Liver (tissue), 9 donors: ENCODE results near the gene PSMD6. TPM values are rescaled to one million over a fixed set of nuclear protein-coding genes. Genes with fewer than 3 reads are reported as not detected.

Experiments
- DNase-seq: peaks from one replicate; pipeline ENCODE4 v3.0.0-alpha.2; 2017; ENCODE audit warnings: low spot score
- H3K27ac ChIP-seq, 2 donors: one replicate each; pipeline ENCODE4 v1.7.0; 2013; ENCODE audit warnings: inconsistent platforms in 2 of 2, low read length in 2 of 2, control low read depth in 1 of 2, low read depth in 1 of 2, mild to moderate bottlenecking in 1 of 2
- H3K27me3 ChIP-seq, 4 donors: one replicate each; pipeline versions ENCODE4 v1.6.1 to v1.7.0; 2013; ENCODE audit warnings: low read length in 3 of 4, inconsistent platforms in 1 of 4, mild to moderate bottlenecking in 1 of 4, moderate library complexity in 1 of 4; ENCODE audit not compliant: control insufficient read depth in 4 of 4, insufficient read depth in 4 of 4
- H3K36me3 ChIP-seq, 4 donors: one replicate each; pipeline versions ENCODE4 v1.6.1 to v1.7.0; 2013; ENCODE audit warnings: low read length in 3 of 4, mild to moderate bottlenecking in 3 of 4, low read depth in 1 of 4, moderate library complexity in 1 of 4; ENCODE audit not compliant: control insufficient read depth in 4 of 4, insufficient read depth in 3 of 4
- H3K4me1 ChIP-seq, 4 donors: one replicate each; pipeline versions ENCODE4 v1.6.1 to v1.7.0; 2013; ENCODE audit warnings: low read length in 3 of 4, mild to moderate bottlenecking in 3 of 4, moderate library complexity in 1 of 4; ENCODE audit not compliant: control insufficient read depth in 4 of 4, insufficient read depth in 4 of 4
- H3K4me3 ChIP-seq, 3 donors: one replicate each; pipeline versions ENCODE4 v1.6.1 to v1.7.0; 2013; ENCODE audit warnings: low read length in 3 of 3, control low read depth in 1 of 3, low read depth in 1 of 3, mild to moderate bottlenecking in 1 of 3
- H3K9ac ChIP-seq, 2 donors: one replicate each; pipeline ENCODE4 v1.7.0; 2013; ENCODE audit warnings: low read length in 2 of 2, mild to moderate bottlenecking in 2 of 2, moderate library complexity in 2 of 2, control low read depth in 1 of 2, low read depth in 1 of 2
- H3K9me3 ChIP-seq, 4 donors: one replicate each; pipeline versions ENCODE4 v1.6.1 to v1.7.0; 2013; ENCODE audit warnings: low read length in 3 of 4; ENCODE audit not compliant: control insufficient read depth in 4 of 4
- ATF3 ChIP-seq: IDR thresholded peaks from 2 replicates; pipeline ENCODE4 v1.6.1; 2016; ENCODE audit warnings: antibody characterized with exemption
- CTCF ChIP-seq: fragments of 150-350 bp; IDR thresholded peaks from 2 replicates; pipeline ENCODE4 v1.5.1; 2017; ENCODE audit warnings: improper control_type of control experiment, low read depth, low read length; ENCODE audit not compliant: missing input control
- EGR1 ChIP-seq, 2 donors: IDR thresholded peaks; 2 replicates each; pipeline ENCODE4 v1.6.1; 2016 to 2018; ENCODE audit warnings: antibody characterized with exemption in 2 of 2, low read depth in 2 of 2
- FOXA1 ChIP-seq: IDR thresholded peaks from 2 replicates; pipeline ENCODE4 v1.6.1; 2016; ENCODE audit warnings: antibody characterized with exemption
- FOXA2 ChIP-seq: IDR thresholded peaks from 2 replicates; pipeline ENCODE4 v1.6.1; 2016; ENCODE audit warnings: antibody characterized with exemption
- GABPA ChIP-seq, 2 donors: IDR thresholded peaks in 1 of 2; conservative IDR thresholded peaks in 1 of 2; 2 replicates each; pipeline ENCODE4 v1.6.1; 2016; ENCODE audit warnings: antibody characterized with exemption in 2 of 2, mild to moderate bottlenecking in 1 of 2, moderate library complexity in 1 of 2
- HNF4A ChIP-seq, 2 donors: conservative IDR thresholded peaks; 2 replicates each; pipeline ENCODE4 v1.6.1; 2016; ENCODE audit warnings: antibody characterized with exemption in 2 of 2, mild to moderate bottlenecking in 2 of 2
- HNF4G ChIP-seq: IDR thresholded peaks from 2 replicates; pipeline ENCODE4 v1.6.1; 2016; ENCODE audit warnings: antibody characterized with exemption
- JUND ChIP-seq, 2 donors: IDR thresholded peaks; 2 replicates each; pipeline ENCODE4 v1.6.1; 2016; ENCODE audit warnings: antibody characterized with exemption in 2 of 2
- MAX ChIP-seq: IDR thresholded peaks from 2 replicates; pipeline ENCODE4 v1.6.1; 2016; ENCODE audit warnings: antibody characterized with exemption
- NR2F2 ChIP-seq: IDR thresholded peaks from 2 replicates; pipeline ENCODE4 v1.6.1; 2016; ENCODE audit warnings: antibody characterized with exemption
- RAD21 ChIP-seq, 2 donors: IDR thresholded peaks; 2 replicates each; pipeline ENCODE4 v1.6.1; 2016; ENCODE audit warnings: antibody characterized with exemption in 2 of 2, mild to moderate bottlenecking in 2 of 2
- RXRA ChIP-seq, 2 donors: IDR thresholded peaks; 2 replicates each; pipeline ENCODE4 v1.6.1; 2017 to 2018; ENCODE audit warnings: antibody characterized with exemption in 2 of 2, mild to moderate bottlenecking in 1 of 2
- SP1 ChIP-seq: IDR thresholded peaks from 2 replicates; pipeline ENCODE4 v1.6.1; 2018; ENCODE audit warnings: antibody characterized with exemption, mild to moderate bottlenecking
- YY1 ChIP-seq: IDR thresholded peaks from 2 replicates; pipeline ENCODE4 v1.6.1; 2016; ENCODE audit warnings: antibody characterized with exemption, mild to moderate bottlenecking
- WGBS: extraction: QIAGEN DNeasy Blood & Tissue Kit; methylation state at CpG from one replicate; pipeline ENCODE4 v1.1.7; 2013; 5-methylcytosine and 5-hydroxymethylcytosine counted together
- polyA plus RNA-seq, 2 donors: library from polyadenylated mRNA; stranded (reverse) in 1 of 2; unstranded in 1 of 2; fragments of 200-250 nt in 1 of 2; fragments of >200 nt in 1 of 2; fragmentation: Nextera tagmentation in 1 of 2; extraction: Ambion mirVana in 1 of 2; gene quantifications; one replicate each; pipeline versions ENCODE4 v1.2.1 to v1.2.3, GENCODE V29; 2013 to 2015
- total RNA-seq, 2 donors: library from RNA; depleted of rRNA; stranded (reverse); fragments of >200 nt; gene quantifications; one replicate each; pipeline ENCODE4 v1.2.3, GENCODE V29; 2014
- TF ChIP-seq, protein P1 (sequence below): IDR thresholded peaks from 2 replicates; pipeline ENCODE4 v1.6.1; 2016; ENCODE audit warnings: antibody characterized with exemption
- donor health status: healthy.
- donor health status: healthy.
- donor health status: healthy.
- donor health status: healthy.
- donor health status: healthy.

The PSMD6 gene
- total and polyA plus RNA-seq, 4 donors = 49.3 to 72.7 (median 54.9) TPM

GRCh38 chr3:64057231-64057630 lies 33.9 kb upstream of the PSMD6 start:
- Histone ChIP-seq H3K9me3 (peaks cover 0 to 5% (median 2%) of the 10 kb centered on the region in 4 donors), H3K36me3 (no peaks in the 10 kb centered on the region), H3K9ac (no peak overlapping the region), H3K4me1 (no peaks in the 10 kb centered on the region), H3K27me3 (peaks cover 0 to 11% (median 0%) of the 10 kb centered on the region in 4 donors), H3K4me3 (no peak overlapping the region), H3K27ac (no peak overlapping the region)
- no peak for DNase-seq
- WGBS = 95% methylated on average over 4 of the region's 4 CpGs
- TF ChIP-seq, protein P1, sequence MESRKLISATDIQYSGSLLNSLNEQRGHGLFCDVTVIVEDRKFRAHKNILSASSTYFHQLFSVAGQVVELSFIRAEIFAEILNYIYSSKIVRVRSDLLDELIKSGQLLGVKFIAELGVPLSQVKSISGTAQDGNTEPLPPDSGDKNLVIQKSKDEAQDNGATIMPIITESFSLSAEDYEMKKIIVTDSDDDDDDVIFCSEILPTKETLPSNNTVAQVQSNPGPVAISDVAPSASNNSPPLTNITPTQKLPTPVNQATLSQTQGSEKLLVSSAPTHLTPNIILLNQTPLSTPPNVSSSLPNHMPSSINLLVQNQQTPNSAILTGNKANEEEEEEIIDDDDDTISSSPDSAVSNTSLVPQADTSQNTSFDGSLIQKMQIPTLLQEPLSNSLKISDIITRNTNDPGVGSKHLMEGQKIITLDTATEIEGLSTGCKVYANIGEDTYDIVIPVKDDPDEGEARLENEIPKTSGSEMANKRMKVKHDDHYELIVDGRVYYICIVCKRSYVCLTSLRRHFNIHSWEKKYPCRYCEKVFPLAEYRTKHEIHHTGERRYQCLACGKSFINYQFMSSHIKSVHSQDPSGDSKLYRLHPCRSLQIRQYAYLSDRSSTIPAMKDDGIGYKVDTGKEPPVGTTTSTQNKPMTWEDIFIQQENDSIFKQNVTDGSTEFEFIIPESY = no peak
- no peak for TF ChIP-seq EGR1 (IDR thresholded peaks at IDR 0.05; ENCODE audit: low read depth in 2 of 2)
- TF ChIP-seq ATF3 = no peak
- TF ChIP-seq HNF4A (conservative IDR thresholded peaks at IDR 0.05) = no peak
- no peak for TF ChIP-seq GABPA (IDR thresholded peaks at IDR 0.05 in 1 of 2, conservative IDR thresholded peaks at IDR 0.05 in 1 of 2)
- no peak for TF ChIP-seq FOXA1
- TF ChIP-seq MAX = no peak
- no peak for TF ChIP-seq JUND (IDR thresholded peaks at IDR 0.05)

- no peak for TF ChIP-seq GABPA (IDR thresholded peaks at IDR 0.05 in 1 of 2, conservative IDR thresholded peaks at IDR 0.05 in 1 of 2)
- TF ChIP-seq SP1 = no peak
- TF ChIP-seq, protein P1 = no peak
- no peak for TF ChIP-seq RAD21 (IDR thresholded peaks at IDR 0.05)
- no peak for TF ChIP-seq CTCF
- no peak for TF ChIP-seq NR2F2
- no peak for TF ChIP-seq RXRA (IDR thresholded peaks at IDR 0.05)
- TF ChIP-seq EGR1 (IDR thresholded peaks at IDR 0.05; ENCODE audit: low read depth in 2 of 2) = no peak
- no peak for TF ChIP-seq YY1
- TF ChIP-seq HNF4G = no peak
- no peak for TF ChIP-seq ATF3
- TF ChIP-seq HNF4A (conservative IDR thresholded peaks at IDR 0.05) = no peak
- TF ChIP-seq FOXA2 = no peak
- TF ChIP-seq JUND (IDR thresholded peaks at IDR 0.05) = no peak
- Histone ChIP-seq H3K27ac (no peak overlapping the region), H3K4me1 (no peaks in the 10 kb centered on the region), H3K9me3 (peaks cover 0 to 5% (median 2%) of the 10 kb centered on the region in 4 donors), H3K9ac (no peak overlapping the region), H3K27me3 (peaks cover 0 to 11% (median 0%) of the 10 kb centered on the region in 4 donors), H3K4me3 (no peak overlapping the region), H3K36me3 (no peaks in the 10 kb centered on the region)
- WGBS = 71% methylated on average over 3 of the region's 3 CpGs
- no peak for DNase-seq
These were observed 33.4 kb upstream of the PSMD6 start for GRCh38 chr3:64056606-64057180.
